Measurements from ENCODE around the gene PIGN. TPM values are rescaled to one million over a fixed set of nuclear protein-coding genes. Genes with fewer than 3 reads are reported as not detected.
A peak's percentile ranks its signal among the peaks of the same experiment; 100 is the strongest.

The PIGN gene
- polyA plus RNA-seq, 3 donors = 26.2 to 37.7 (median 30.1) TPM

DNA sequence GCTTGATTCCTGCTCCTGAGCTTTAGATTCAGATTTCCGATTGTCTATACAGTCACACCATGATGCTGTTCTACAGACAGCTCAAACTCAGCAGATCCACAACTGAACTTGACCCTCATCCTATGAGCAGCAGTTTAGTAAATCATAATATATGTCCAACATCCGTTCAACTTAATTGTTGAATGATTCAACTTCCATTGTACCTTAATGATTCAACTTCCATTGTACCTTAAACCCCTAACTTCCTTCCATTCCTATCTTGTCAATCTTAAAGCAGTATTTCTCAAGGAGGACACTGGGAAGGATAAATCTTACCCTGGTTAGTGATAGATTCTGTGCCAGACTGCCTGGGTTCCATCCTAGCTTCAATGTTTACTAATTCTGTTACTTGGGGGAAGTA lies 60.1 kb downstream of the PIGN start:
- DNase-seq = no peak

DNA sequence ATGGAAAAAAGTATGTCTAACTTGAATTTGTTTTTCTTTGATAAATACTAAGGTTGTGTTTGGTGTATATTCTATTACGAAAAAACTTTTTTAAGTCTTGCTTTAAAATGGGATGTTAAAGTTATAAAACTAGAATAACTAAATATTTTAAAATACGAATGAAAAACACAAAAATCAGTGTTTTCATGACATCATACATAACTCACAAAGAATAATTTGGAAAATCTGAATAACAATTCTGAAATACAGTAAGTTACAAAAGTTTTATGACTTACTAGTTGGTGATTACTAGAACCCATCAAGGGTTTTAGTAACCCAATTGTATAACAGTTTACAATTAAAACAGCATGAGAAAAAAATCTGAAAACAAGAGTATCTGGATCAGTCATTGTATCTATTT lies 61.2 kb downstream of the PIGN start:
- no peak for DNase-seq

DNA sequence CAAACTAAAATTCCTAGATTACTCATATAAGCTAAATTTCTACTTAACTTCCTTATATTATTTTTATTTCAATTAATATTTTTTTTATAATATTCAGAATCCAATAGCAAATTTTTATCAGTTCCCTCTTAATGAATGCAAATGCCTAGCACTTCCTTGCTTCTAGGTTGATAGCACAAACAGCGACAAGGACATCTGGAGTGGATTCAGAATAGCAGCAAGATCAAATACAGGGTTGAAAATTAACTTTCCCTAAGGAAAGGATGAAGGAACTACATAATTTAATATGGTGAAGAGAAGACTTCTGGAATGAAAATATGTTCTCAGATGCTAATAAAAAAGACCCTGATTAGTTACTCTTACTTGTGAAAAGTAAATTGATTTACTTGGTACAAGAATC lies 64.5 kb downstream of the PIGN start:
- DNase-seq = no peak

DNA sequence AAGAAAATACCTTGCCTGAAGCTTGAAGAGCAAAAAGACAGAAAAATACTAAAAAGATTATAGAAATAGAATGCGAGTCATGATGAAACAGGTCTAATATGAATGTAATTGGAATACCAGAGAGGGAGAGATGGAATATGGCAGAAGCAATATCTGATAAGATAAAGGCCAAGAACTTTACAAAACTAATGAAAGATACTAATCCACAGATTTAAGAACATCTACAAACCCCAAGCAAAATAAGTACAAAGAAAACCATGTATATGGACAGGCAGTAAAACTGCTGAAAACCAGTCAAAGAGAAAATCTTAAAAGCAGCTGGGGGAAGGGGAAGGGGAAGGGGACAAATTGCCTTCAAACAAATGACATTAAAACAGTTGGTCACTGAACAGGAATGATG lies 67.0 kb downstream of the PIGN start:
- DNase-seq = no peak

DNA sequence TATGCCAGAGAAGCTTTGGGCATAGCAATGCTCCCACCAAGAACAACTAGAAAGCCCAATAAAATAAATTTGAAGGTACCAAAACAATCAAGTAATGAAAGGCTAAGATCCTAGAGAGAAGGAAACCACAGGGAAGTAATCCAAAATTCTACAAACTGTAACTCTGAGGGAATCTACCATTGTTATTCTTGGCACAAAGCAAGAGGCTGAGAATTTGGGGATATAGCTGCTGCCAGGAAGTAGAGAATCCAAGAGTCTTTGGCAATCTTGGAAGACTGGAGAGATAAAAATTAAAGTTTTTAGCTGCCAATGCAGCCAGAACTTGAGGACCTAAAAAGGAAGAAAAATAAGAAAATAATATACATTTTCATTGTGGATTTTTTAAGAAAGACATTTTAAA lies 68.5 kb downstream of the PIGN start:
- DNase-seq = no peak

DNA sequence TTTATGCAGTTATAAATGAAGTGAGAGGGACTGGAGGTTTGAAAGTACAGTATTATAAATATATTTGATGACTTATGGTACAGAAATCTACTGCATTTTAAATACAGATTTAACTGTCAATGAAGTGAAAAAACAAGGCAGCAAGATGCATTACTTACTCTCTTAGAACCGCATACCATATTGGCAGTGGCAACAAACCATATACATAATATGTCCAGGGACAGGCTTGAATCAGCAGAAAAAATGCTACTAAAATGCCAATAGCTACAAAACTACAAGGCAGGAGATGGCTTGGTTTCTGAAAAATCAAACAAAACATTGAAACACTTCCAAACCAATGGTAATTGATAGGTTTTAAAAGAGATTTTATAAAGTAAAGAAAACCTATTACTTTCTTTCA lies 77.2 kb downstream of the PIGN start:
- DNase-seq = no peak

DNA sequence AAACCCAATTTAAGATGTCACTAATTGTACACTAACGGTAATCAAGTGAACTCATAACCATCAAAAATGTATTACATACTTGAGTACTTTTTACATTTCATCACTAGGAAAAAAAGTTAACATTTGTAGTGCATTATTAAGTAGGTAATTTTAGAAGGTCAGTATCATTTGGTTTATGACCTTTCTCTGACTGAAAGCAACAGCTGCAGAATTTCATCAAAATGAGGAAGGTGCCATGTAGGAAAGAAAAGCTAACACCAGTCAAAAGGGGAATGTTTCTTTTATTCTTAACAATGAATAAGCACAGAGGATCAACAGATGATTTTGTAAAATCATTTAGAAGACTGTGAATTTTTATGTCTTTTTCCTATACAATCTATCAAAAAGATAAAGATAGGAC lies 79.0 kb downstream of the PIGN start:
- DNase-seq = no peak

DNA sequence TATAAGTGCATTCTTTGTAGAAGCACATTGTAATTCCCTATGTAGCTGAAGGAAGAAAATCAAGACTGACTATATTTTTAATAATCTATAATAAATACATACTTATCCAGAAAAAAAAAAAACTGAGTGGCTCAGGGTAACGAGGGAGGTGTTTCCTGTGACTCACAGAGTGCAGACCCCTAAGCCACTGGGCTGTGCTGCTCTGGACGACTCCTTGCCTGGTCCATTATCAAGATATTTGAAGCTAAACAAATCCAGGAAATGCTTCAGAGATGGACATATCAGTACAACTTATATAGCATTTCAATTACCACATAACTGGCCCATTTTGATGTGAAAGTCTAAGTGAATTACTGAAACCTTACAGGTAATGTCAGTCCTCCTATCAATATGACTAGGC lies 80.6 kb downstream of the PIGN start:
- no peak for DNase-seq

DNA sequence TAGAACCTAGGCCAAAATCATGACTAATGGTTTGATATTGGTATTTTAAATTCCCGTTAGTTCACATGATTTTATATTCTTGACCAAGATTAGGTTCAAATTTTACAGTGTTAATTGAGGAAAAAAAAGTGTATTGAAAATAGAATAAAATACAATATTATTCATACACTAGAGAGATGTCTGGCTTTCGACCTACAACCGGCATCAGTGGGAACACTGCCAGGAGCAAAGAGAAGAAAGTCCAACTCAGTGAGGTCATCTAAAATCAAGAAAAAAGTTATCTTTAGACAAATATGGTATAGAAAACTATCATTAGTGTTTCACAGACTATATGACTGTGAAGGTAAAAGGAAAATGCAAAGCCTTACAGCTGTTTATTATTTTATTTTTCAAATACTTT lies 81.5 kb downstream of the PIGN start:
- no peak for DNase-seq

DNA sequence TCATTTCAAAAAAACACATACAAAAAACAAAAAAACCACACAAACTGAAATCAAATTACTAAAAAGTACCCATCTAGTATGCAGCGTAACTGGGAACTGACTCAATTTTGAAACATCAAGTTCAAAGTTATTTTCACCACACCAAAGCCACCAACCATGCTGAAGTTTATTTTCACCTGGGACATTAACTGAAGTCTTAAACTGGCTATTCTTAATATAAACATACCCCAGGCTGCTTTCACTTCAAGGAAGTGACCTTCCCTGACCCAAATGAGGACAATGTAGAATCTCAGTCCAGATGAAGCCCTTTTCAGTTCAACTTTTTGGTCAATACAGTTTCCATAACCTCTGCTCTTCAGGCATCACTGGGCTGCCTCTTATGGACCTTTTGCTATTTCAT lies 84.6 kb downstream of the PIGN start:
- DNase-seq = no peak

DNA sequence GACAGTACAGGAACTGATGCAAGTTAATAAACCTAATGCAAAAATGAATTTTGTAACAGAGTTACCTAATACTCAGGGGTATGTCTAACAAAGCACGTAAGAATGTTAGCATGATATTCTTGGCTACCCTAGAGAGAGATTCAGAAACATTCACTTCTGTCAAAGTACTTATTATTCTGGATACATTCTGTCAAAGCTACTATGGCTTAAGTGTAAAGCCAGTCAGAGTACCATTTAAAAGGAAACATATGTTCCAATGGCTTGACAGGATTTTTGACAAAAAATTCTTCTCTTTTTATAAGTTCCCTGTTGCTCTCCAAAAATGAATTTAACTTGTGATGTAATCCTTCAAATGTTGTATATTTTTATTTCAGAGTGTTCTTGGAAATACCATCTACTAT lies 85.5 kb downstream of the PIGN start:
- no peak for DNase-seq

DNA sequence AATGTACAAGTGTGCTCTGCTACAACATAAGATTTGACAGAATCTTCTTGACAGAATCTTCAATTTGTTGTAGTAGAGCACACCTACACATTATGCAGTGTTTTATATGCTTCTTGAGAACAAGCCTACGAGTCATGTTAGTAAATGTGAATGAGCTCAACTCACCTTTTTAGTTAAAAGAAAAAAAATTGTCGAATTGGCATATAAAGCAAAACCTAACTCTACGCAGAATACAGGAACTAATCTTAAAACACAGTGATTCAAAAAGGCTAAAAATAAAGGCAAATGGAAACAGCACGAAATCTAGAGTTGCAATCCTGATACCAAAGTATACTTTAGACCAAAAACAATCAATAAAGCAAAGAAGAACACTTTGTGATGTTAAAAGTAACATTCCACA lies 87.9 kb downstream of the PIGN start:
- no peak for DNase-seq

DNA sequence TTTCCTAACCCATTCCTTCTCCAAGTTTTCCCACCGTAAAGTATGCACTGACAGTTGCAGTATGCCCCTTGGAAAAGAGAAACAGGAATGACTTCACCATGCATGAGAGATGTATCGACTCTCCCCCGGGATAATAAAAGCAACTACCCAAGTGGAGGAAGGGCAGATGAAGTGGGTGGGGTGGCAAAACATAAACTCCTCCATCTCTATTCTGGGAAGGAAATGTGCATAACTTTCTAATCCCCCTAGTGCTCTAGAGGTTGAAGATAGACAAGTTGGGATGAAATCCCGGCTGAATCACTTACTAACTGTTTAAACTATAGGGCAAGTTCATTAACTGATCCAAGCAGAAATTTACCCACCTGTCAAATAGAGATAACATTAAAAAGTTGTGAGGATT lies 89.2 kb downstream of the PIGN start:
- no peak for DNase-seq

DNA sequence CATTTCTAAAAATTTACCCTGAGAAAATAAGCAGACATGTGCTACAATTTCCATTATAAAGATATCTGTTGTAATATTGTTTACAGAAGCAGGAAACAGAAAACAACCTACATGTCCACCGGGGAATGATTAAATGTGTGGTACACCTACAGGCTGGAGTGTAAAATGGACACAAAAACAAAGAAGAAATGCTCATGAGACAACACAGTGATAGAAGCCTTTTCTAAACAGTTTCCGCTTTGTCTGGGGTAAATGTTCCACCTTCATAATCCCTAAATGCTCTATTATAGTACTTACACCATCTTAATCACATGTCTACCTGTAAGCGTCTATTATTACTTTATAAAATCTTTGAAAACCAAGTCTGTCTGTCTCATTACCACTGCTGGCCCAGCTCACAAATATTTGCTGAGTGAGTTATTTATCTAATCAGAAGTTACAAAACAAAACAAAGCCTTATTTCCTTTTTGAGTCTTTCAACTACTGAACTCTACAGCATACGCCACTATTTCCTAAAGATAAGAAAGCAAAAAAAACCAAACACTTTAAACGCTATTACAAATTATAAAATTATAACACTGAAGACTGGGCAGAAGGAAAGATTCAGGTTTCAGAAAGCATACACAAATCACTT lies 95.3 kb downstream of the PIGN start:
- DNase-seq = no peak

DNA sequence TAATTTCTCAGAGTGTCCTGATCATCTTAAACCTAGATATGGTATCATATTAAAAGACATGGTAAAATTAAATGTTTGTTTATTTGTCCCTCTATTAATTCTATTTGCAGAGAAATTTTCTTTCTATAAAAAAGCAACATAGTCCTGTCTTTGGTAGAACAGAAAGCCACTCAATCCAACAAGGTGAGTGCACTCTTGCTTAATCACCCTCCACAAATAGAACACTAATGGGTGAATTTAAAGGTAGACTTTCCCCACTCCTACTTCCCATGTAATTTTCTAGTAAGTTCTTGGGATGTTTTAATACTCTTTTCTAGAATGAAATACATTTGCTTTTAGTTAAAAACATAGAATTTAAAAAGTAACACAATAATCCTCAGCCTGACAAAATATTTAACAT lies 97.7 kb downstream of the PIGN start:
- no peak for DNase-seq

DNA sequence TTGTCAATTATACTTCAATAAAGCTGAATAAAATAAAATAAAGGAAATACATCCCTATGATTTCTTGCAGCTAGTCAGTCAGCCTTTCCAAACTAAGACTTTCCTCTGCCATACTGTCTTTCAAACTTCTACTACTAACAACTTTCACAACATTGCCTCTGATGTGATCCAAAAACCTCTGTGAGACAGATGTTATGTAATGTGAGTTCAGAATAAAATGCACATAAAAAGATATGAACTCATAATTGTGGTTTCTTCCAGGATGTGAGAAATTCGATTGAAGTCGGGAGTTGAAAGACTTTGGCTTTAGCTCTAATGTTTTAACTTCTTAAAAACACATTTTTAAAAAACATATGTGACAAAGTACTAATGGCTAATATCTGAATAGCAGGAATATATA lies 98.7 kb downstream of the PIGN start:
- no peak for DNase-seq

DNA sequence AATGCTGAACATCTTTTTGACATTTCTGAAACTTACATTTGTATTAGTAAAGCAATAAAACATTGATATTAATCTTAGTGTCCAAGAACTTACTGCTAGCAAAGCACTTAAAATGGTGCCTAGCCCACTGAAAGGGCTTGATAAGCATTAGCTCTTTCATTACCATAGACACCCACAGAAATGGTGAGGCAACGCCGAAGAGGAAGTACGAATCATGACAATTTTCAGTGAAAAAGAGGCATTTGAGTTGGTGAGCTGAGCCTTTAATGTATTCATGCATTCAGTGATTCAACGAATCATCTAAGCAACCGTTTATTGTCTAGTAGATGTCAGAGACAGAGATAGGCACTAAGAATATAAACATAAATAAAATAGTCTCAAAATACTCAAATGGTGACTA lies 101.1 kb downstream of the PIGN start:
- no peak for DNase-seq

DNA sequence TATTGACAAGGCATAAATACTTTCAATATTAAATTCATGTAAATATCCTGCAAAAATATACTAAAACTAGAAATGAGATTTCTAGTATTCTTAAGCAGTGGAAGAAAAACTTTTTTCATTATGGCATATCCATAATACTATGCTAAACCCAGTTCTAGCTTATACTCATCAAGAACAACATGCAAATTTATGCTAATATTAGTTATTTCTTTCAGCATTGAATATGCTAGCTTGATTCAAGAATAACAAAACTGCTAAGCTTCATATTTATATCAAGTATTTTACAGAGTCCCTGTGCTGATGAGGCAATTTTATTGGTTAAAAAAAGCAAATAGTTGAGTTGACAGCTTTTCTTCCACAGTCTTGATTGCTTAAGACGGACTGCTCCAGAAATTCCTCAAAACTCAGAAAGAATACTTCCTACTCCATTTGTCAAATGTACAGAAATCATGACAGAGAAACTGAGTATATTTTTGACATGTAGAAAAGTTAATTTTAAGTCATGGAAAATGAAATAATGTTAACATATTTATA lies 105.0 kb downstream of the PIGN start:
- DNase-seq = no peak

DNA sequence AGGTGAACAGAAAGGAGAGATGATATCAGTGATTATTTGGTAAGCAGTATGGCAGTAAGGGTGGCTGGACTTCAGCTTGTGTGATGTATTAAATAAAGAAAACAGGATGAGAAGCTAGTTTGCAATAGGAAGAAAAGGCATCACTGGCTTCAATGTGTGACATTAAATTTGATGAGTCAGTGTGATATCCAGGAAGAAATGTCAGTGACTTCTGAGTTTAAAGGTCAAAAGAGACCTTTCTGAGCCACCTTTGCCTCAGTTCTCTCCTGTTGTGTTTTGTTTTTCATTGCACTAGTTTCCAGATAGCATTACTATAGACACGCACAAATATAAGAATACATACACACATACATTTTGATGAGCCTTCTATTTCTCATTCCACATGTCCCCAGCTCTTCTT lies 105.6 kb downstream of the PIGN start:
- no peak for DNase-seq

DNA sequence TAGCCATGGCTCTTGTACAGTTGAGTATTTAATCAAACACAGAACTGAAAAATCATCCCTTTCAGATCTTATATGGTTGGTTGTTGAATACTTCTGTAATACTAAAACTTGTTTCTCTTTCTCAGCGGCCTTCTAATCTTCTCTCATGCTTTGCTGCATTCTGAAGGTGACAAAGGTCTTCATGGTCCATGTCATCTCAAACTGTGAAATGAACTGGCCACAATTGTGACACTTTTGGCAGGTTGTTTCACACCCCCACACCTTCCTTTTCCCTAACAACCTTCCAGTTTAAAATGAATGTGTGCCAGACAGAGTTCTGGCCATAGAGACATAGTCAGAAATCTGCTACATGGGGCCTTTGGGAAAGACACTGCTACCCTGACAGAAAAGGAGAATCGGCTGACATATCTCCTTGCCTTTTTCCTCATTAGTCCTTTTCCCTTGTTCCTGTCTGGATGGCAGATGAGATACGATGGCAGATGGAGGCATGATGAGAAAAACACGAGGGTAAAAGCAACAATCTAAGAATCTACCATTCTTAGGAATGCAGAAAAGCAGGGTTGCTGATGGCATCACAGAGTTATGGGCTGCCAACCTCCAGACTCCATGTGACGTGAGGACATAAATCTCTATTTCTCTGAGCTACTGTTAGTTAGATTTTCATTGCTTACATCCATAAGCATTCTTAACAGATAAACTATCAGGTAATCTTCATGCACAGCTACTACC lies 106.5 kb downstream of the PIGN start:
- DNase-seq = peak; percentile 36

DNA sequence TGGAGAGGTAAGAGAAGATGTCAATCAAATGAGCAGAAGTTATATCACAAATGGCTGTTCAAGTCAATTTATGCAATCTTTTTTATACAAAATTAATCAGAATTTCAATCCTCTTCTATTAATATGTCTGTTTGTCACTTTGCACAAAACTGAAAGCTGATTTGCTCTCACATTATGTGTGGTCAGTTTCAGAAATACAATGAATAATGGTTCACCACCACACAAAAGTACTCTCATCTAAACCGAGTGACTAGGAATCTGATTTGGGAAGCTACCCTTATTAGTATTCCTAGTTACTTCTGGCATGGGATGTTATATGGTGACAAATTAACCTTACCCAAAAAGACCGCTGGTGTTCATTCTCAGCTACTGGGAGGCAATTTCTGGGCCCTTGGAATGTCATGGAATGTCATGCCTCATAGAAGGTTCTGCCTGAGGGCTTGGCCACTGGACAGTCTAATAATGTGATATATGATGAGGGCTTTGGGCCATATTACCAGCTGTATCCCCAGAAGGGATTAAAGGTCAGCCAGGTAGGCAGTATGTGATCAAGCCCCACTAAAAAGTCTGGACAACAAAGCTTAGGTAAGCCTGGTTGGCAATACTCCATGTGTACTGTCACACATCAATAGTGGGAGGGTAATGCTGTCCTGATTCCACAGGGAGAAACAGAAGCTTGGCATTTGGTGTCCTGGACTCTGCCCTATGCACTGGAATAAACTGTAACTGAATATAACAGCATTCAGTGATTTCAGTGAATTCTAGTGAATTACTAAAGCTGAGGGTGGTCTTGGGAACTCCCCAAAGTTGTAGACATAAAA lies 113.2 kb downstream of the PIGN start:
- DNase-seq = no peak

DNA sequence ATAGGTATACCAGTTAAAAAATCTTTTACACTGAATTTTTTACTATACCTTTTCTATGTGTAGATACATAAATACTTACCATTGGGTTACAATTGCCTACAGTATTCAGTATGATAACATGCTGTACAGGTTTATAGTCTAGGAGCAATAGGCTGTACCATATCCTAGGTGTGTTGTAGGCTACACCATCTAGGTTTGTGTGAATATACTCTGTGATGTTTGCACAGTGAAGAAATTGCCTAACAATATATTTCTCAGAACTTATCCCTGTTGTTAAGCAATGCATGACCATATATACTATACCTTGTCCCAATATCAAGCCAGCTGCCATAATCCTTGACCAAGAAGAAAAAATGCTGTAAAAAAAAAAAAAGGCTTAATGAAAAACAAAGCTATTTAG lies 114.5 kb downstream of the PIGN start:
- DNase-seq = no peak

DNA sequence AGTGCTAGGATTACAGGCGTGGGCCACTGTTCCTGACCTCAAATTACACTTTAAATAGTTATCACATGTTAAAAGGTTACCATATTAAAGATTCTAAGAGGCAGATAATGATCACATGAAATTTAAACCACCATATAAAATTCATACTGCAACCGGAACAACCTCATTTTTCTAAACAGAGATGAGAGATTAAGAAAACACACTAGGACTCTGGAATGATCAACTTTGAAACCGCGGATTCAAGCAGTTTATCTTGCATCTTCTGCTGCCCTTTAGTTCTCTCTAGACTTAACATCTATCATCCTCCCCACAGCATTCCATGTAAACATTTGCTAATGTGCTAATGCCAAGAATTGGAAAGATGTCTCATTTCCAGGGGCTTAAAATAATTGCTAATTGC lies 115.8 kb downstream of the PIGN start:
- DNase-seq = no peak
